Measurements from ENCODE around the gene PLB1. TPM values are rescaled to one million over a fixed set of nuclear protein-coding genes. Genes with fewer than 3 reads are reported as not detected.

PLB1 gene
- total and polyA plus RNA-seq, 2 experiments from 2014 or later = 19.2 to 19.7 TPM

- no peaks in the 10 kb centered on the region for H3K9me2 ChIP-seq (replicated peaks; ENCODE audit: insufficient read depth)
- H3K27me3 ChIP-seq = no peaks in the 10 kb centered on the region
- TF ChIP-seq EZH2phosphoT487 (IDR thresholded peaks at IDR 0.05; ENCODE audit: low read depth, severe bottlenecking, unreplicated experiment) = no peak
- TF ChIP-seq, protein P1, sequence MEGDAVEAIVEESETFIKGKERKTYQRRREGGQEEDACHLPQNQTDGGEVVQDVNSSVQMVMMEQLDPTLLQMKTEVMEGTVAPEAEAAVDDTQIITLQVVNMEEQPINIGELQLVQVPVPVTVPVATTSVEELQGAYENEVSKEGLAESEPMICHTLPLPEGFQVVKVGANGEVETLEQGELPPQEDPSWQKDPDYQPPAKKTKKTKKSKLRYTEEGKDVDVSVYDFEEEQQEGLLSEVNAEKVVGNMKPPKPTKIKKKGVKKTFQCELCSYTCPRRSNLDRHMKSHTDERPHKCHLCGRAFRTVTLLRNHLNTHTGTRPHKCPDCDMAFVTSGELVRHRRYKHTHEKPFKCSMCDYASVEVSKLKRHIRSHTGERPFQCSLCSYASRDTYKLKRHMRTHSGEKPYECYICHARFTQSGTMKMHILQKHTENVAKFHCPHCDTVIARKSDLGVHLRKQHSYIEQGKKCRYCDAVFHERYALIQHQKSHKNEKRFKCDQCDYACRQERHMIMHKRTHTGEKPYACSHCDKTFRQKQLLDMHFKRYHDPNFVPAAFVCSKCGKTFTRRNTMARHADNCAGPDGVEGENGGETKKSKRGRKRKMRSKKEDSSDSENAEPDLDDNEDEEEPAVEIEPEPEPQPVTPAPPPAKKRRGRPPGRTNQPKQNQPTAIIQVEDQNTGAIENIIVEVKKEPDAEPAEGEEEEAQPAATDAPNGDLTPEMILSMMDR (IDR thresholded peaks at IDR 0.05; ENCODE audit: poor library complexity) = no peak
- no peak for TF ChIP-seq EZH2 (IDR thresholded peaks at IDR 0.05; ENCODE audit: borderline replicate concordance)
- H3K9me3 ChIP-seq (ENCODE audit: low read depth) = no peaks in the 10 kb centered on the region
- no peak for DNase-seq (ENCODE audit: low spot score)
- no peaks in the 10 kb centered on the region for H4K20me1 ChIP-seq (ENCODE audit: insufficient read depth, poor library complexity, severe bottlenecking)
- no peak overlapping the region for H2AFZ ChIP-seq
- no peaks in the 10 kb centered on the region for H3K36me3 ChIP-seq (replicated peaks; ENCODE audit: insufficient read depth, low read depth)
- no peak overlapping the region for H3K4me2 ChIP-seq
- H3K4me1 ChIP-seq (ENCODE audit: insufficient read depth) = peaks cover 34% of the 10 kb centered on the region
- H3K79me2 ChIP-seq = no peaks in the 10 kb centered on the region
- no peak overlapping the region for H3K27ac ChIP-seq
- WGBS (ENCODE audit: low lambda C conversion rate, missing lambda C conversion rate) = 96% methylated on average over 8 of the region's 8 CpGs
- H3K4me3 ChIP-seq = no peak overlapping the region
These were observed 132.6 kb downstream of the PLB1 start for GRCh38 chr2:28628506-28628905.

DNA sequence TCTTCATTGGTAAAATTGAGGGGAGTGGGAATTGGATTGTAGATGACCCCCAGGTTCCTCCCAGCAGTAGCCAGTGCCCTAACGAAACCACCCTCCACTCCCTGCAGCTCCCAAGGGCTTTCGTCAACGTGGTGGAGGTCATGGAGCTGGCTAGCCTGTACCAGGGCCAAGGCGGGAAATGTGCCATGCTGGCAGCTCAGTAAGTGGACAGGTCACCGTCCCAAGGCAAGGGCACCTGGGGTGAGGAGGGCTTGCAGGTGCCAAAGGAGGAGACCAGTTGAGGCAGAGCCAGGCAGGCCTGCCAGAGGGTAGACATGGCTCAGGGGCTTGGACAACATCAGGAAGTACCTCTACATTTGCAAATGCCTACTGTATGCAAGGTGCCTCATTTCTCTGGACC is 133.1 kb downstream of the PLB1 start:
- H3K4me2 ChIP-seq = no peak overlapping the region
- no peaks in the 10 kb centered on the region for H4K20me1 ChIP-seq (ENCODE audit: insufficient read depth, poor library complexity, severe bottlenecking)
- H3K4me3 ChIP-seq = no peak overlapping the region
- H3K9me3 ChIP-seq (ENCODE audit: low read depth) = no peaks in the 10 kb centered on the region
- no peak overlapping the region for H2AFZ ChIP-seq
- WGBS (ENCODE audit: low lambda C conversion rate, missing lambda C conversion rate) = 97% methylated on average over 5 of the region's 5 CpGs
- no peak for TF ChIP-seq EZH2phosphoT487 (IDR thresholded peaks at IDR 0.05; ENCODE audit: low read depth, severe bottlenecking, unreplicated experiment)
- no peak for TF ChIP-seq EZH2 (IDR thresholded peaks at IDR 0.05; ENCODE audit: borderline replicate concordance)
- TF ChIP-seq, protein P1 (IDR thresholded peaks at IDR 0.05; ENCODE audit: poor library complexity) = no peak
- H3K79me2 ChIP-seq = no peaks in the 10 kb centered on the region
- no peaks in the 10 kb centered on the region for H3K9me2 ChIP-seq (replicated peaks; ENCODE audit: insufficient read depth)
- H3K27me3 ChIP-seq = no peaks in the 10 kb centered on the region
- H3K36me3 ChIP-seq (replicated peaks; ENCODE audit: insufficient read depth, low read depth) = no peaks in the 10 kb centered on the region
- DNase-seq (ENCODE audit: low spot score) = no peak
- H3K27ac ChIP-seq = no peak overlapping the region
- peaks cover 35% of the 10 kb centered on the region for H3K4me1 ChIP-seq (ENCODE audit: insufficient read depth)

GRCh38 chr2:28629910-28630309 is 134.1 kb downstream of the PLB1 start:
- WGBS (ENCODE audit: low lambda C conversion rate, missing lambda C conversion rate) = 85% methylated on average over 7 of the region's 7 CpGs
- H2AFZ ChIP-seq = no peak overlapping the region

More at GRCh38 chr2:28629910-28630309, 134.1 kb downstream of the PLB1 start:
- Histone ChIP-seq H3K4me1 (ENCODE audit: insufficient read depth) (peaks cover 36% of the 10 kb centered on the region), H3K9me2 (replicated peaks; ENCODE audit: insufficient read depth) (no peaks in the 10 kb centered on the region), H3K9me3 (ENCODE audit: low read depth) (no peaks in the 10 kb centered on the region), H3K4me2 (no peak overlapping the region), H4K20me1 (ENCODE audit: insufficient read depth, poor library complexity, severe bottlenecking) (no peaks in the 10 kb centered on the region), H3K79me2 (no peaks in the 10 kb centered on the region), H3K27me3 (no peaks in the 10 kb centered on the region), H3K36me3 (replicated peaks; ENCODE audit: insufficient read depth, low read depth) (no peaks in the 10 kb centered on the region), H3K27ac (no peak overlapping the region), H3K4me3 (no peak overlapping the region)
- no peak for DNase-seq (ENCODE audit: low spot score)
- no peak for TF ChIP-seq EZH2 (IDR thresholded peaks at IDR 0.05; ENCODE audit: borderline replicate concordance)
- no peak for TF ChIP-seq EZH2phosphoT487 (IDR thresholded peaks at IDR 0.05; ENCODE audit: low read depth, severe bottlenecking, unreplicated experiment)
- TF ChIP-seq, protein P1 (IDR thresholded peaks at IDR 0.05; ENCODE audit: poor library complexity) = no peak
